Lower lobe of right lung (tissue), 2 donors: ENCODE results near the gene FAM131C. TPM values are rescaled to one million over a fixed set of nuclear protein-coding genes. Genes with fewer than 3 reads are reported as not detected.

Source experiments
- ATAC-seq, 2 donors: fragments of 200-7000 bp; cut with Tn5 transposase; one replicate each; pipeline ENCODE4 v1.9.1; 2020 to 2022; ENCODE audit warnings: mild to moderate bottlenecking in 2 of 2, moderate library complexity in 2 of 2
- DNase-seq: peaks from one replicate; pipeline ENCODE4 v3.0.0-alpha.2; 2020
- H3K27ac ChIP-seq: fragments of 200-600 bp; one replicate; pipeline ENCODE4 v1.8.0; 2022
- H3K27me3 ChIP-seq: fragments of 200-600 bp; one replicate; pipeline ENCODE4 v1.8.0; 2022; ENCODE audit warnings: low read depth
- H3K36me3 ChIP-seq: fragments of 200-600 bp; one replicate; pipeline ENCODE4 v1.8.0; 2022; ENCODE audit warnings: mild to moderate bottlenecking
- H3K4me1 ChIP-seq: fragments of 200-600 bp; one replicate; pipeline ENCODE4 v1.8.0; 2022
- H3K4me3 ChIP-seq: fragments of 200-600 bp; one replicate; pipeline ENCODE4 v1.8.0; 2022; ENCODE audit warnings: mild to moderate bottlenecking
- H3K9me3 ChIP-seq: fragments of 200-600 bp; one replicate; pipeline ENCODE4 v1.8.0; 2022
- intact Hi-C: fragments of 100-400 bp; cut with DNase I; formaldehyde crosslinking; loops from one replicate; pipeline ENCODE4 v1.11.0; 2022
- total RNA-seq: library from RNA; stranded (reverse); fragmentation: NEBNext Ultra II Directional; extraction: Animal tissue kit (Norgen Biotek cat#: 25700); gene quantifications from one replicate; pipeline ENCODE4 v1.2.1, GENCODE V29; 2021
- TF ChIP-seq, protein P1 (sequence below): fragments of 200-600 bp; IDR thresholded peaks from one replicate; pipeline ENCODE4 v1.8.0; 2022; ENCODE audit warnings: antibody characterized with exemption, mild to moderate bottlenecking
- donor health status: DM: no; HTN: yes; CAD: no; lungs with severe emphysema.

FAM131C gene
- total RNA-seq, 1 donor from 2014 or later: not detected

DNA sequence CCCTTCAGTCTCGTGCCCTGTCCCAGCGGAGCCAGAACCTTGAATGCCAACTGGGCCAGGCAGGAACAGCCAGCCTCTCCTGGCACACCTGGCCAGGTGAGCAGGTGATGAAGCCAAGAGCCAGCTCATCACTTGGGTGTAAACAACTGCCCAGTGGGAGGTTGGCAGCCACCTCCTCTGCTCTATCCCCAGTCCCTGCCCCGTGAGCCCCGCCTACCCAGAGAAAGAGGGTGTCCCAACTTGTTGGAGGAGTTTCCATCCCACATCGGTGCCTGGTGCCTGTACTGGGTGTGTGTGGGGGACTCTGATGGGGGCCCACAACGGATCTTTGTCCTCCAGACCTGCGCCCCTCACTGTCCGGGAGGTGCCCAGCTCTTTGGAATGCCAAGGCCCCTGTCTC, 17.8 kb upstream of the FAM131C start:
- TF ChIP-seq, protein P1, sequence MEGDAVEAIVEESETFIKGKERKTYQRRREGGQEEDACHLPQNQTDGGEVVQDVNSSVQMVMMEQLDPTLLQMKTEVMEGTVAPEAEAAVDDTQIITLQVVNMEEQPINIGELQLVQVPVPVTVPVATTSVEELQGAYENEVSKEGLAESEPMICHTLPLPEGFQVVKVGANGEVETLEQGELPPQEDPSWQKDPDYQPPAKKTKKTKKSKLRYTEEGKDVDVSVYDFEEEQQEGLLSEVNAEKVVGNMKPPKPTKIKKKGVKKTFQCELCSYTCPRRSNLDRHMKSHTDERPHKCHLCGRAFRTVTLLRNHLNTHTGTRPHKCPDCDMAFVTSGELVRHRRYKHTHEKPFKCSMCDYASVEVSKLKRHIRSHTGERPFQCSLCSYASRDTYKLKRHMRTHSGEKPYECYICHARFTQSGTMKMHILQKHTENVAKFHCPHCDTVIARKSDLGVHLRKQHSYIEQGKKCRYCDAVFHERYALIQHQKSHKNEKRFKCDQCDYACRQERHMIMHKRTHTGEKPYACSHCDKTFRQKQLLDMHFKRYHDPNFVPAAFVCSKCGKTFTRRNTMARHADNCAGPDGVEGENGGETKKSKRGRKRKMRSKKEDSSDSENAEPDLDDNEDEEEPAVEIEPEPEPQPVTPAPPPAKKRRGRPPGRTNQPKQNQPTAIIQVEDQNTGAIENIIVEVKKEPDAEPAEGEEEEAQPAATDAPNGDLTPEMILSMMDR: no peak
- DNase-seq (no peak), ATAC-seq (no peak)

DNA sequence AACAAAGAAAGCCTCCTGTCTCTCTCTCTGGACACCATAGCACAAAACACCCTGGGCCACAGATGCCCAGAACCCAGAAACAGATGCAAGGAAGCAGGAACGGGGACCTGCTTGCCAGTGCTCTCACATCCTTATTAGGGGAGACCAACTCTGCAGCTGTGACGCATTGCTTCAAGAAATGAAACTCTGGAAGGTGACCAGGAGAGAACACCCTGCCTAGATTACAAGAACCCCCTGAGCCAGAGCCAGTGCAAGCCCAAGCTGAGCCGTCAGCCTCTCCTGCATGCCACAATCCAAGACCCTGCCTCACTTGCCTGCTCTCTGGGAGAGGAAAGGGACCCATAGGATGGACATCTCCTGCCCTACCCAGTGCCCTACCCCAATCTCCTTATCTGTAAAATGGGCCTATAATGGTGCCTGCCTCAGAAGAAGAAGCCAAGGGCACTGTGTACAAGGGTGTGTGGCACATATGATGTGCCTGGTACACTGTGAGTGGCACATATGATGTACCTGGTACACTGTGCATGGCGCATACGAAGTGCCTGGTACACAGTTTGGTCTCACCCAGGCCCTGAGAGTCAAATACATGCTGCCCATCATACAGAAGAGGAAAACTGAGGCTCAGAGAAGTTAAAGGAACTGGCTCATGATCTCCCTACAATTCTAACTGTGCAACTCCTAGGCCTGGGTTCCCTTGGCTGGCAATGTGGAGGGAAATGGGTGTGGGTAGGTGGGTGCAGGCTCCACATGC, 16.8 kb upstream of the FAM131C start:
- Histone ChIP-seq H3K4me3 (no peak overlapping the region), H3K4me1 (peaks cover 13% of the 10 kb centered on the region), H3K27ac (no peak overlapping the region), H3K9me3 (no peaks in the 10 kb centered on the region), H3K27me3 (no peaks in the 10 kb centered on the region), H3K36me3 (no peaks in the 10 kb centered on the region)
- ATAC-seq: no peak
- intact Hi-C loops: no loop called here
- DNase-seq: no peak
- TF ChIP-seq, protein P1: no peak

More for the DNA sequence above, 17.8 kb upstream of the FAM131C start:
- Histone ChIP-seq H3K9me3 (no peaks in the 10 kb centered on the region), H3K27ac (no peak overlapping the region), H3K4me1 (peaks cover 13% of the 10 kb centered on the region), H3K36me3 (no peaks in the 10 kb centered on the region), H3K27me3 (no peaks in the 10 kb centered on the region), H3K4me3 (no peak overlapping the region)
- intact Hi-C loops: no loop called here

DNA sequence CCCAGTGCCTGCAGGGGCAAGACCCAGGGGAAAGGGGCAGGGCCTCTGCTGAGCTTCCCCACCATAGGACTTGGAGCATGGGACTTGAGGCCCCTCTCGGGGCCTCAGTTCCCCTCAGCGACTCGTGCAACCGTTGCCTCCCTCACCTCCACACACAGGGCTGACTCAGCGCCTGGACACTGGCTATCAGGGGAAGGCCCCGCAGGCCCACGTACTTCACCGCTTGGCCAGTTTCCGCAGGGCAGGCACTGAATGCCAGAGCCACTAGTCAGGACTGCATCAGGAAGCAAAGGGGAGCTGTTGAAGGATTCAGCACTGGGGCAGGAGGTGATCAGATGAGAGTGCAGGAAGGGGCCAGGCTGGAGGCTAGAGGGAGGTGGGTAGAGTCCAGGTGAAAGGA, 15.5 kb upstream of the FAM131C start:
- ATAC-seq (peak in 1 of 2 donors; percentile 20), DNase-seq (no peak)
- Histone ChIP-seq H3K27ac (no peak overlapping the region), H3K9me3 (no peaks in the 10 kb centered on the region), H3K4me1 (peaks cover 13% of the 10 kb centered on the region), H3K4me3 (no peak overlapping the region), H3K27me3 (no peaks in the 10 kb centered on the region), H3K36me3 (no peaks in the 10 kb centered on the region)
- TF ChIP-seq, protein P1: no peak
- intact Hi-C loops: no loop called here

DNA sequence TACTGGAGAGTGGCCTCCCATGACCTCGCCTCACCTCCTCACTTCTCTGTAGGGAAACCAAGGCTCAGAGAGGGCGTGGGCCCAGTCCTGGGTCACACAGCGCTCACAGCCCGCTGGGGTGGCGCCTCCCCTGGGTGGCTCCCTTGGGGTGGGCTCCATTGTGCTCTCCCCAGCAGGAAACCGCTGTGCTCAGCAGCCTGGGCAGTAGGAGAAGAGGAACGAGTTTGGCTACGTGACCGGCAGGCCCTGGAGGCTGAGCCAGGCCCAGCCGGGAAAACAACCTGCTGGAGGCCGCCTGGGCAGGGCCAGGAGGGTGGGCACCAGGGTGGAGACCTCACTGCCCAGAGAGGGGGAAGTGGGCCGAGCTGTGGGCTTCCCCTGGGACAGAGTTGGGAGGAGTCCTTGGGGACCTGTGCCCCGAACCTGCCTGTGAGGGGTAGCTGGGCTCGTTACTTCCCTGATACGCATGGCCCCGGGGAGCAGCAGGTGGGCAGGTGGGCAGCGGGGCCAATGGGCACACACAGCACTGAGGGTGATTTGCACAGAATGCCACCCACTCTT, 15.0 kb upstream of the FAM131C start:
- intact Hi-C loops: no loop called here
- Histone ChIP-seq H3K27me3 (no peaks in the 10 kb centered on the region), H3K36me3 (no peaks in the 10 kb centered on the region), H3K27ac (no peak overlapping the region), H3K9me3 (no peaks in the 10 kb centered on the region), H3K4me1 (peaks cover 13% of the 10 kb centered on the region), H3K4me3 (no peak overlapping the region)
- ATAC-seq (no peak), DNase-seq (no peak)
- TF ChIP-seq, protein P1: no peak

- Histone ChIP-seq H3K4me3 (no peak overlapping the region), H3K27ac (no peak overlapping the region), H3K9me3 (no peaks in the 10 kb centered on the region), H3K36me3 (no peaks in the 10 kb centered on the region), H3K27me3 (no peaks in the 10 kb centered on the region), H3K4me1 (peaks cover 13% of the 10 kb centered on the region)
- no peak for DNase-seq
- intact Hi-C loops: no loop called here
- no peak for ATAC-seq
- TF ChIP-seq, protein P1: no peak
These were observed 14.3 kb upstream of the FAM131C start for GRCh38 chr1:16087733-16088132.
